GM12872 (cell line): ENCODE results near the gene GRIN1.

Experiments used
- CTCF ChIP-seq: IDR thresholded peaks from 3 replicates; pipeline ENCODE4 v1.5.1; 2011; ENCODE audit warnings: low read depth, mild to moderate bottlenecking, low read length, moderate library complexity; ENCODE audit not compliant: insufficient read depth

GRIN1 gene

GRCh38 chr9:137211532-137211931 is 72.6 kb downstream of the GRIN1 start:
- no peak for TF ChIP-seq CTCF

DNA sequence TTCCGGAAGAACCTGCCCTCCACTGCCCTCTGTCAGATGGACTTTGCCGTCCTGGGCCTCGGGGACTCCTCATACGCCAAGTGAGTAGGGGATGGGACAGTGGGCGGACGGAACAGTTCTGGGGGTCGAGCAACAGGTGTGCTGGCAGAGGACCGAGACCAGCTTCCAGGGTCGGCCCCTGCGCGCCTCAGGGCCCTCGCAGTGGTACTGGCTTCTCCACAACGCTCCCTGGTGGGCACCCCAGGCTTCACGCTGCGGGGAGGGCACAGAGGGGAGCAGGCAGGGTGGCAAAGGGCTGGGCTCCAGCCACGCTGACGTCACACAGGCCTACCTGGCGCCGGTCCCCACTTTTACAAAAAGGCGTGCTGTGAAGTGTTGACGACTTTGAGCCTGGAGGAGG is 73.6 kb downstream of the GRIN1 start:
- TF ChIP-seq CTCF = no peak

DNA sequence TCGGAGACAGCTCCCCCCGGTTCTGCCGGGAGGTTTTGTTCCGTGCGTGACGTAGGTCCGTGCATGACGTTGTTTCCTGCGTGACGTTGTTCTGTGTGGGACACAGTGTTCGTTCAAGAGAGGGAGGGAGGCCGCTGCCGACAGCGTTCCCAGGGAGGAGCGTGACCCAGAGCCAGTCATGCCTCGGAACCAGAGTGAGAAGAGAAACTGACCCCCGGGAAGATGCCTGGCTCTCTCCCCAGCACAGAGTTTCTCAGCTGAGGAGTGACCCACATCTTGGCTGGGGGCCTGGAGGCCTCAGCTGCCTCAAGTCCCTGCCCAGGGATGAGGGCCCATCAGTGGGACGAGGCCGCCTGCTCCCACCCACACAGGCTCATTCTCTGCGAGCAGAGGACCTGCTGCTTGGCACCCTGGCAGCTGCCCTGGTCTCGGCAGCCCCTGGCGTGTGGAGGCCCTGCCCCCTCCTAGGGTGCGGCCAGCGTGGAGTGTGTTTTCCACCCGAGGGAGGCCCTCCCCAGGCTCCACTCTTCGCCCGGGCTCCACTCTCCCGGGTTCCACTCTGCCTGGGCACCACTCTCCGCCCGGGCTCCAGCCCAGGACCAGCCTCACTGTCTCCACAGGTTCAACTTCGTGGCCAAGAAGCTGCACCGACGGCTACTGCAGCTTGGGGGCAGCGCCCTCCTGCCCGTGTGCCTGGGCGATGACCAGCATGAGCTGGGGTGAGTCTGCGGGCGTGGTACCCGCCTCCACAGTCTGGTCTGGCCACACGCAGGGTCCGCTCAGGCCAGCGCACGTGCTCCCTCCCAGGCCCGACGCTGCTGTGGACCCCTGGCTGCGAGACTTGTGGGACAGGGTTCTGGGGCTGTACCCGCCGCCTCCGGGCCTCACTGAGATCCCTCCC is 74.5 kb downstream of the GRIN1 start:
- TF ChIP-seq CTCF = 0 out of 3 replicates have a peak, but pooled peaks have one; percentile 15

DNA sequence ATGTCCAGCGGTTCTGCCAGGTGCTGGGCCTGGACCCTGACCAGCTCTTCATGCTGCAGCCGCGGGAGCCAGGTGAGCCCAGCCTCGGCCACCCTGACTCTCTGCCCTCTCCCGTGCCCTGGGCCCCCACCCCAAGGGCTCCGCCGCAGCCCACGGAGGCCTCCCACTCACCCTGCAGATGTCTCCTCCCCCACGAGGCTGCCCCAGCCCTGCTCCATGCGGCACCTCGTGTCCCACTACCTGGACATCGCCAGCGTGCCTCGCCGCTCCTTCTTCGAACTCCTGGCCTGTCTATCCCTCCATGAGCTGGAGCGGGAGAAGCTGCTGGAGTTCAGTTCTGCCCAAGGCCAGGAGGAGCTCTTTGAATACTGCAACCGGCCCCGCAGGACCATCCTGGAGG is 75.7 kb downstream of the GRIN1 start:
- no peak for TF ChIP-seq CTCF

- no peak for TF ChIP-seq CTCF
These were observed 76.4 kb downstream of the GRIN1 start for GRCh38 chr9:137215196-137215986.

- no peak for TF ChIP-seq CTCF
These were observed 77.4 kb downstream of the GRIN1 start for GRCh38 chr9:137216188-137216965.
